Psoas muscle (tissue), 8 donors: ENCODE measurements around the gene SLC47A2. TPM values are rescaled to one million over a fixed set of nuclear protein-coding genes. Genes with fewer than 3 reads are reported as not detected.

ENCODE experiments used
- ATAC-seq, 4 donors: fragments of 200-7000 bp; cut with Tn5 transposase; one replicate each; pipeline ENCODE4 v1.9.1; 2020; ENCODE audit warnings: moderate library complexity in 3 of 4, mild to moderate bottlenecking in 2 of 4
- DNase-seq, 2 donors: peaks; one replicate each; pipeline ENCODE4 v3.0.0-alpha.2; 2020
- H3K27ac ChIP-seq: fragments of 200-600 bp; one replicate; pipeline ENCODE4 v1.8.0; 2022
- H3K27me3 ChIP-seq, 3 donors: fragments of 200-600 bp in 1 of 3; one replicate each; pipeline versions ENCODE4 v1.6.1 to v1.8.0; 2013 to 2022; ENCODE audit warnings: low read length in 2 of 3, mild to moderate bottlenecking in 2 of 3, moderate library complexity in 1 of 3; ENCODE audit not compliant: insufficient read depth in 3 of 3
- H3K36me3 ChIP-seq, 2 donors: fragments of 200-600 bp in 1 of 2; one replicate each; pipeline versions ENCODE4 v1.6.1 to v1.8.0; 2013 to 2022; ENCODE audit warnings: low read depth in 1 of 2, mild to moderate bottlenecking in 1 of 2, moderate library complexity in 1 of 2; ENCODE audit not compliant: insufficient read depth in 1 of 2
- H3K4me1 ChIP-seq: fragments of 200-600 bp; one replicate; pipeline ENCODE4 v1.8.0; 2022
- H3K4me3 ChIP-seq: fragments of 200-600 bp; one replicate; pipeline ENCODE4 v1.8.0; 2022; ENCODE audit warnings: mild to moderate bottlenecking
- H3K9me3 ChIP-seq: fragments of 200-600 bp; one replicate; pipeline ENCODE4 v1.8.0; 2022
- WGBS, 3 donors: extraction: QIAGEN DNeasy Blood & Tissue Kit; methylation state at CpG; one replicate each; pipeline versions ENCODE4 v1.1.6 to v1.1.7; 2013; 5-methylcytosine and 5-hydroxymethylcytosine counted together
- intact Hi-C, 2 donors: fragments of 100-400 bp; cut with DNase I; formaldehyde crosslinking; loops; one replicate each; pipeline versions ENCODE4 v1.11.0 to v1.14.2; 2022
- polyA plus RNA-seq, 3 donors: library from polyadenylated mRNA; stranded (reverse); fragments of 200-250 nt; gene quantifications; one replicate each; pipeline ENCODE4 v1.2.3, GENCODE V29; 2013
- total RNA-seq, 4 donors: library from RNA; stranded (reverse); fragmentation: NEBNext Ultra II Directional in 2 of 4; extraction: Animal tissue kit (Norgen Biotek cat#: 25700) in 2 of 4; gene quantifications; one replicate each; pipeline versions ENCODE4 v1.2.1 to v1.2.4, GENCODE V29; 2021 to 2023
- TF ChIP-seq, protein P1 (sequence below): fragments of 200-600 bp; IDR thresholded peaks from one replicate; pipeline ENCODE4 v1.8.0; 2022; ENCODE audit warnings: antibody characterized with exemption
- donor health status: healthy with polysubstance abuse.
- donor health status: DM: no; HTN: no; CAD: no; lungs with moderate emphysema.
- donor health status: Bipolar disorder and iron deficiency.
- donor health status: healthy.
- donor health status: DM: yes; HTN: yes; CAD: no.
- donor health status: DM: no; HTN: no; CAD: no.
- donor health status: DM: no; HTN: no; CAD: no.
- donor health status: DM: yes; HTN: yes; CAD: no.

The SLC47A2 gene
- total and polyA plus RNA-seq, 7 donors = 0.01 to 1.1 (median 0.06) TPM; not detected in 3

GRCh38 chr17:19648475-19649273 is 67.7 kb downstream of the SLC47A2 start, which contains the start of gene ALDH3A2:
Gene ALDH3A2, plus strand, starts transcription at chr17:19648751. Its CDS starts 221 bp downstream, at chr17:19648972.
- intact Hi-C loops = loop anchor here (2.0 to 5.0 kb wide), 4 partner anchors 104 to 136 kb away; no protein-coding TSS in a partner anchor
- Histone ChIP-seq H3K4me3 (peak within 1 kb of the TSS; percentile 84), H3K9me3 (no peaks in the 10 kb centered on the region), H3K27ac (peak within 1 kb of the TSS; percentile 94), H3K36me3 (peaks cover 0 to 24% of the 10 kb centered on the region in 2 donors), H3K27me3 (no peaks in the 10 kb centered on the region), H3K4me1 (peaks cover 40% of the 10 kb centered on the region)
- WGBS, 3 donors = 0 to 1% (median 1%) methylated on average over 52 to 71 of the region's 71 CpGs
- TF ChIP-seq, protein P1, sequence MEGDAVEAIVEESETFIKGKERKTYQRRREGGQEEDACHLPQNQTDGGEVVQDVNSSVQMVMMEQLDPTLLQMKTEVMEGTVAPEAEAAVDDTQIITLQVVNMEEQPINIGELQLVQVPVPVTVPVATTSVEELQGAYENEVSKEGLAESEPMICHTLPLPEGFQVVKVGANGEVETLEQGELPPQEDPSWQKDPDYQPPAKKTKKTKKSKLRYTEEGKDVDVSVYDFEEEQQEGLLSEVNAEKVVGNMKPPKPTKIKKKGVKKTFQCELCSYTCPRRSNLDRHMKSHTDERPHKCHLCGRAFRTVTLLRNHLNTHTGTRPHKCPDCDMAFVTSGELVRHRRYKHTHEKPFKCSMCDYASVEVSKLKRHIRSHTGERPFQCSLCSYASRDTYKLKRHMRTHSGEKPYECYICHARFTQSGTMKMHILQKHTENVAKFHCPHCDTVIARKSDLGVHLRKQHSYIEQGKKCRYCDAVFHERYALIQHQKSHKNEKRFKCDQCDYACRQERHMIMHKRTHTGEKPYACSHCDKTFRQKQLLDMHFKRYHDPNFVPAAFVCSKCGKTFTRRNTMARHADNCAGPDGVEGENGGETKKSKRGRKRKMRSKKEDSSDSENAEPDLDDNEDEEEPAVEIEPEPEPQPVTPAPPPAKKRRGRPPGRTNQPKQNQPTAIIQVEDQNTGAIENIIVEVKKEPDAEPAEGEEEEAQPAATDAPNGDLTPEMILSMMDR = peak; percentile 16
- DNase-seq = peak; percentile 98
- ATAC-seq = peak; percentile 96 to 98 (median 96)

GRCh38 chr17:19647697-19648474 is 68.5 kb downstream of the SLC47A2 start:
- DNase-seq (peak; percentile 77 to 86), ATAC-seq (peak; percentile 47 to 71 (median 55))
- Histone ChIP-seq H3K4me3 (peak overlapping the region; percentile 84), H3K9me3 (no peaks in the 10 kb centered on the region), H3K27ac (peak overlapping the region; percentile 94), H3K4me1 (peaks cover 38% of the 10 kb centered on the region), H3K36me3 (peaks cover 0 to 16% of the 10 kb centered on the region in 2 donors), H3K27me3 (no peaks in the 10 kb centered on the region)
- TF ChIP-seq, protein P1 = no peak
- intact Hi-C loops = loop anchor here (2.0 to 5.0 kb wide), 5 partner anchors 104 to 136 kb away; no protein-coding TSS in a partner anchor
- 2 to 4% (median 2%) methylated on average over 32 to 37 of the region's 37 CpGs for WGBS, 3 donors

GRCh38 chr17:19646788-19647696 is 69.3 kb downstream of the SLC47A2 start:
- peak overlapping the region; percentile 84 for H3K4me3 ChIP-seq
- no peaks in the 10 kb centered on the region for H3K27me3 ChIP-seq
- H3K27ac ChIP-seq = peak overlapping the region; percentile 94
- no peaks in the 10 kb centered on the region for H3K9me3 ChIP-seq
- DNase-seq (no peak), ATAC-seq (peak in 1 of 4 donors; percentile 14)
- 73 to 79% (median 75%) methylated on average over 4 of the region's 4 CpGs for WGBS, 3 donors
- intact Hi-C loops = loop anchor here (2.0 to 5.0 kb wide), 4 partner anchors 105 to 135 kb away; no protein-coding TSS in a partner anchor
- TF ChIP-seq, protein P1 = no peak
- peaks cover 30% of the 10 kb centered on the region for H3K4me1 ChIP-seq
- H3K36me3 ChIP-seq = peaks cover 0 to 7% of the 10 kb centered on the region in 2 donors

- H3K27me3 ChIP-seq = no peaks in the 10 kb centered on the region
- no peaks in the 10 kb centered on the region for H3K36me3 ChIP-seq
- H3K9me3 ChIP-seq = no peaks in the 10 kb centered on the region
- H3K4me1 ChIP-seq = peaks cover 17% of the 10 kb centered on the region
- DNase-seq = peak in 1 of 2 donors; percentile 25
- peak overlapping the region; percentile 84 for H3K4me3 ChIP-seq
- intact Hi-C loops = loop anchor here (2.0 to 5.0 kb wide), 4 partner anchors 107 to 133 kb away; no protein-coding TSS in a partner anchor
- no peak for ATAC-seq
- H3K27ac ChIP-seq = peak overlapping the region; percentile 94
- WGBS, 3 donors = 24 to 34% (median 27%) methylated on average over 4 of the region's 4 CpGs
- TF ChIP-seq, protein P1 = peak; percentile 41
Measured at GRCh38 chr17:19645734-19646201, 70.6 kb downstream of the SLC47A2 start.
